SH-SY5Y (cell line): ENCODE measurements around the gene THSD4.

Experiments
- GATA2 ChIP-seq: IDR thresholded peaks from 2 replicates; pipeline ENCODE4 v1.6.1; 2011; ENCODE audit warnings: mild to moderate bottlenecking, low read depth, low read length
- GATA3 ChIP-seq: IDR thresholded peaks from 2 replicates; pipeline ENCODE4 v1.6.1; 2011; ENCODE audit warnings: low read depth, mild to moderate bottlenecking, low read length, moderate library complexity

DNA sequence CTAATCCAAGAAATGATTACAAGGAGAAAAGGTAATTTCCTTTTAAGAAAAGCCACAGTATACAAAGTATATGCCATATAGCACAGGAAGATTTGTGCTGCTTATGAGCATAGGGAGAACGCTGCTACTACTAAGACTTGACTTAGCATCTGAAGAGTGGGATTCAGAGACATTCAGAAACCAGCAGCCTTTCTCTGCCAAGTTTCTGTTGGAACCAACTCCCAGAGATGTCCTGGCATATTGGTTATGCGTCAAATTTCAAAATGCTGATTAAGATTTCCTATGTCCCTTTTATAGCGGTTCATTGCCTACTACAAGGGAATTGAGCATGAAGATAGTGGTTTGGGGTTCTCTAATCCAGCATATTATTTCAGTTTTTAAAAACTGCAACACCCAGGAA is 700.0 kb downstream of the THSD4 start:
- TF ChIP-seq GATA3 (no peak), GATA2 (no peak)
